Activated CD4-positive, alpha-beta T cell treated with anti-CD3 and anti-CD28 coated beads for 24 hours (primary cell): Measurements from ENCODE around the gene JADE2.
A peak's percentile ranks its signal among the peaks of the same experiment; 100 is the strongest.

Experiments used
- DNase-seq, 2 donors: peaks; one replicate each; pipeline ENCODE4 v3.0.0-alpha.2; 2020; ENCODE audit warnings: low read depth in 2 of 2

Gene JADE2

GRCh38 chr5:134530301-134531077 lies 5.0 kb downstream of the JADE2 start:
- DNase-seq, result no peak

- DNase-seq, result no peak
These were observed 7.8 kb downstream of the JADE2 start for GRCh38 chr5:134533115-134533815.

GRCh38 chr5:134534058-134534725 lies 8.7 kb downstream of the JADE2 start:
- DNase-seq, result no peak

DNA sequence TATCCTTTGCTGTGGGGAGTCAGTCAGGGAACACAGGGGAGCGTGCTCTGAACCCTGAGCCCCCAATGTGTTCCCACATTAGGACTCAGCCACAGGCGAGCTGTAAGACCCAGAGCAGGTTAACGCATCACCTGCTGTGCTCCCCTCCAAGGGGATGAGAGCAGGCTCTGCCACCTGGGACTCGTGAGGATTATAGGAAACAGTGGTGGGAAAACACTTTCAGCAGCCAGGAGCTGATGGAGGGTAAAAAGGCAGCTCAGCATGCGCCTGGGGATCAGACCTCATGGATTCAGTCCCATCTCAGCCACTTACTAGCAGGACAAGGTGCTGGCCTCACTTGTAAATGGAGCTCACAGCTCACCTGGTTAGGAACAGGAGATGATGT lies 9.2 kb downstream of the JADE2 start:
- no peak for DNase-seq

DNA sequence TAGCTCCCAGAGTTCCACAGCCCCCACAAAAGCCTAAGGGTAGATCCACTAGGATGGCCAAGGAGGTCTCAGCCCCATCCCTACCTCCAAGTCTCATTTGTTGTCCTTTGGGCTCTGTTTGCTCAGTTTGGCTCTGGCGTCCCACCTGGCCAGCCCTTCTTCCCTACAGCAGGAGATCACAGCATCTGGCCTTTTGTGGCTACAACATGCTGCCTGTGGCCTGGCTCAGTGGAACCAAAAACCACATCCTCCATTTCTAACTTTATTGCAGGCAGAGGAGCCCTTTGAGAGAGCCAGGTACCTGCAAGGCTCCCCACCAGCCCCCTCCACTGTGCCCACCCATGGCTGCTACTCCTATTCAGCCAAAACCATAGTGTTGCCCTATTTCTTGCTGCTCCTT lies 11.4 kb downstream of the JADE2 start:
- DNase-seq, result no peak

DNA sequence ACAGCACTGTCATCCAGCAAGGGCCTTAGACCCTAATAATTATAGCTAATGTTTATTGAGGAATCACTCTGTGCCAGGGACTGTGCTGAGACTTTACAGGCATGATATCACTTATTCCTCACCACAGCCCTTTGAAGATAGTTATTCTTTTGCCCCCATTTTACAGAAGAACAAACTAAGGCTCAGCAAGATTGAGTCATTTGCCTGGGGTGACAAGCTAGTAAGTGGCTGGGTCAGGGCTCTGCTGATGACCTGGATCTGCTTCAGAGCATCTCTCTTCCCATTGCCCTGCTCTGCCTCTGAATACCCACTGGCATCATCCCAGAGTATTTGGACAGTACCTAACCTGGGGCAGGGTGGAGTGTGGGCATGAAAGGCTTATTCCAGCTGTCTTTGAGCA lies 11.8 kb downstream of the JADE2 start:
- DNase-seq, result no peak

DNA sequence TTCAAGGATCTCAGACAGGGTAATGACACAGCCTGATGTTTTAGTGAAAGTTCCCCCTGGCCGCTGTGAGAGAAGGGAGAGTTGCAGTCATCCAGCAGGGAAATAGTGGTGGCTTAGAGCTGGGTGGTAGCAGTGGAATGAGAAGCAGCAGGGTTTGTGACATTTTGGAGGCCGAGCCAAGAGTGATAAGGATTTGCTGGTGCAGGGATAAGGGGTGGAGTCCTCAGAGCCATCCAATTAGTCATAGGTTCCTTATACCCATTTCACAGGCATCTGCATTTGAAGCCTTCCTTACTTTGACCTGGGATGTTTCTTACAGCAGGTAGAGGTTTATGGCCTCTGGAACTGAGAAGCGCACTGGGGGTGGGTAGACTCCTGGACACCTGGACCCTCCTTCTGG lies 12.8 kb downstream of the JADE2 start:
- DNase-seq, result no peak

DNA sequence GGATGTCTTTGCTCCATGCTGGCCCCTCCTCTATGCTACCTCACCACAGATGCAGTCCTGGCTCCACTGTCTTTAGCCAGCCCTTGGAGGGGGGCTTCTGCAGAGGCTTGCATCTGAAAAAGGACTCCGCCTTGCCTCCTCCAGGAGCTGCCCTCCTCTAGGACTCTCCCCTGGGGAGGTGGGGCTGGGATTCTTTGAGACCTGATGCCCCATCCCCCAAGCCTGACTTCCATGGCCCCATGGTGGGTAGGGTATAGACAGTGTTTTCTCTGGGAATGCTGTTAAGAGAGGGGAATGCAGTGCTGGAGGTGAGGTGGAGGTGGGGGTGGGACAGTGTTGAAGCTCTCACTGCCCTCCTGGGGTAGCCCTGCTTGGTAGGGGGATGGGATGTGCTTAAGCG lies 14.3 kb downstream of the JADE2 start:
- DNase-seq, result no peak

GRCh38 chr5:134540747-134541733 lies 15.6 kb downstream of the JADE2 start:
- DNase-seq, result no peak

- no peak for DNase-seq
These were observed 16.4 kb downstream of the JADE2 start for GRCh38 chr5:134541736-134542376.

- DNase-seq, result peak in 1 of 2 donors; percentile 28
These were observed 18.5 kb downstream of the JADE2 start for GRCh38 chr5:134543820-134544614.

DNA sequence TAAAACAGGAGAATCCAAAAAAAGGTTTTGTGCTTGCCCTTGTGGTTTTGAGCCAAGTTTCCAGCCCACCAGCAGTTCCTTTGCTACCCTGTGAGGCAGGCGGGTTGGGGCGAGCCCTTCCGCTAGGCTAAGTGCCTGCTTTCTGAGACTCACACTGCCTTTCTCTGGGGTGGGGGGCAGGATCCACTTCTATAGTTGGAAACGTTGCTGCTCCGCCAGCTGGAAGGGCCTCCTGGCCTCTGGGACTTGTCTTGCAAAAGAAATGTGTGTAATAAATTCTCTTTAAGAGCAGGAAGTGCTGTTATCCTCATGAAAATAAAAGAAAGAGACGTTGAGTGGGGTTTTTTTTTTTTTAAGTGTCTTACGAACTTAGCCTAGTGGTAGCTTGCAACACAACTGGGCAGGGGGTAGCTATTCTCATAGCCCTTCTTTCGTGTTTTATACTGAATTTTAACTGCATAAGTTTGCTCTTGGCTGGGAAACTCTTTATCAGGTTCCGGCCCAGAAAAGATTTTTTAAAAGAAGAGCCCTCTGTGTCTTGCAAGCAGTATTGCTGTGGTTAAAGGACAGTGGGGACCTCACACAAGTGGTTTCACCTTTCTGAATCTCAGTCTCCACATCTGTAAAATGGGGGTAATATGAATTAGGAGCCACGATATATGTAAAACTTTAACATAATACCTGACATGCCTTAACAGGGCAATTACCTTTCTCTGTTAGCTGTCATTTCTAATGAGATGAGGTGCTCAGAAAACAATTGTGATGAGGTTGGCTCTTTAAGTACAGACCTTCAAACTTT lies 19.8 kb downstream of the JADE2 start:
- no peak for DNase-seq

- DNase-seq, result no peak
These were observed 21.6 kb downstream of the JADE2 start for GRCh38 chr5:134547066-134547465.

- no peak for DNase-seq
These were observed 22.1 kb downstream of the JADE2 start for GRCh38 chr5:134547579-134547978.

DNA sequence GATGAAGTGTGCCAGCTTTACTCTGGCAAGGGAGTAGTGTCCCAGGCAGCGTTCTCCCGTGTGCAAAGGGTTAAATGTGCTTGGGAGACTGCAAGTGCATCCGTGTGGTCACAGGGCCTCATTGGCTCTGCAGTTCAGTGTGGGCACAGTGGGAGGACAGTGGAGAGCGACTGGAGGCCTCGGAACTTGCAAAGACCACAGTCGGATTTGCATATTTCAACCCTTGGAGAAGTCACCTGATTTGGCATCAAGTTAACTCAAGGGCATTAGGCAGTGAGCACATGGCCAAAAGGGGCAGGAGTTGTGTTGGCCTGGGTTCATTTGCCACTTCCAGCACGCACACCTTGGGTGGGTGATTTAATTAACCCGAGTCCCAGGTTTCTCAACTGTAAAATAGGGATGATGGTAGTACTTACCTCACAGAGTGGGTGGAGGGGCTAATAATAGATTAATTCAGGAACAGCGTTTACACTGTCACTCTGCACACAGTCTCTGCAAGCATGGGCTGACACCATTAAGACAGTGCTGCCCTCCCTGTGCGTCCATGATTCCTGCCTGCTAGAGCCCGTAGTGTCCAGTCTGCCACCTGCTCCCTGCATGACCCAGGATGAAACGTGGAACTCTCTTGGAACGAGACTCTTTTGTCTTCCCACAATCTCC lies 22.7 kb downstream of the JADE2 start:
- DNase-seq, result no peak

DNA sequence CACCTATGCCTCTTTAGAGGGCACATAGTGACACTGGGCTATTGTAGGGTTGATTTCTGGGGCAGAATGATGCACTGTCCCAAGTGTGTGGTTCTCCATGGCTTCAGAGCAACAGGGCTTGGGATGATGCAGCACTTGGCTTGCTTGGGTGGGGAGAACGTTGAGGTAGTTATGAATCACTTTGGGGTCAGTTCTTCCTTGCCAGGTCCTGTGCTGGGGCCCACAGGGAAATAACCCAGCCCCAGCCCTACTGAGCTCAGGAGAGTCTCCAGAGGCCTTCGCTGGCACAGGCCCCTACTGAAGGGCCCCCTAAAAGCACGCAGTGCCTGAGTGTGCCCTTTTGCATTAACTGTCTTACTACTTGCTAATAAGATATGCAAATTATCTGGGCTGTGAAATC lies 24.2 kb downstream of the JADE2 start:
- DNase-seq, result no peak

DNA sequence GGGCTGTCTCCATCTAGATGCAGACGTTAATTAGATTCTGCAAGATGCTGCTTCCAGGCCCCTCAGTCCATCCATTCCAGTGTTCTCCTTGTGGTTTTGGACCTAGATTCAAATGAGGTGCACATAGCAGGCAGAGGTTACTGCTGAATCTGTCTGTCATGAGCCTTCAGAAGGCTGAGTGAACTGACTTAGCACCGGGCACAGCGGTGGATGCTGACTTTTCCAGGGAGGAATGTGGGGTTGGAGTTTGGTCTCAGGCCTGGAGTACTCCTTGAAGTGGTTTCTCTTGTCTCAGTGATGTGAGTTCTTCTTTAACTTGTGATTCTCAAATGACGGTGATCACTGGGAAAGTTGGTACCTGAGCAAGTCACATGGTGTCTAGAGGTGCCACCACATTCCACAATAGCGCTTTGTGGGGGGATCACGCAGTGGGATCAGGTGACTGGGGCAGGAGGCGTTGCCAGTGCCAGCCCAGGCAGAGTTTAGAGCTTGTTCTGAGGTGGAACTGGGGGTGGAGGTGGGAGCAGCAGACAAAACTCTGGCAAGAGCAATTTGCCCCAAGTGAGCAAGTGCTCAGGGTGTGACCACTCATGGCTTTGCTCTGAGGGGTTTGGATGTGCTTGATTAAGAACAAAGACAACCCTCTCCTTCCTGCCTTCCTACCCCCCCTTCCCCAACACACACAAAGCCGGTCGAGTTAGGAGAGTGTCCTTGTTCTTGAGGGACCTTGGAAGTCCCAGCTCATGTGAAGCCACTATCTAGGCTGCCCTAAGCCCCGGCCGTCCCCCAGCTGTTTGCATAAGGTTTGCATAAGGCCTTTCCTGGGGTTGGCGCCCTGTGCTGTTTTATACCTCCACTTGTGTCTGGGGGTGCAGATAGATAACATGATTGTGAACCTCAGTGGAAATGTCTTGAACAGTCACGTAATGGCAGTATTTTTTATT lies 25.1 kb downstream of the JADE2 start:
- no peak for DNase-seq

GRCh38 chr5:134551901-134552300 lies 26.4 kb downstream of the JADE2 start:
- DNase-seq, result no peak
